Measurements from ENCODE around the gene VPS13D. TPM values are rescaled to one million over a fixed set of nuclear protein-coding genes. Genes with fewer than 3 reads are reported as not detected.

VPS13D gene
- polyA plus RNA-seq, 3 donors = 3.6 to 20.2 (median 5.1) TPM

DNA sequence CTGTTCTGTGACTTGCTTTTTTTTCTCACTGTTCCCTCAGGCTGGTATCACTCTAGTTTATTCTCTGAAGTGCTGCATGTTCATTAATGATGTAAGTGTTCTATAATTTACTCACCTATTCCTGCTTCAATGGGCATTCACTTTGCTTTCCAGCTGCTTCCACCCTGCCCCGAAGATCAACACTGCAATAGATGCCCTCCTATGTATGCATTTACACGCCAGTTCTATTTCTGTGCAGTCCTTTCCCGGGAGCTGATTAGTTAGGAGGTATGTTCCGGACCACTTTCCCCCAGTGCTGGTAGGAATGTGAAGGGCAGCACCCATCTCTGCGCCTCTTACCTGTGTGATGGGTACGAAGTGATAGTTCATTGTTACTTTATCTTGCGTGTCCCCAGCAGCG is 284.8 kb downstream of the VPS13D start:
- no peaks in the 10 kb centered on the region for H4K20me1 ChIP-seq (ENCODE audit: insufficient read depth, low read length)
- no peaks in the 10 kb centered on the region for H3K9me3 ChIP-seq (replicated peaks in 1 of 2; ENCODE audit: control insufficient read depth in 1 of 2, insufficient read depth in 1 of 2, low read length in 2 of 2)
- no peak overlapping the region for H3K4me3 Mint-ChIP-seq
- no peak overlapping the region for H3K4me2 ChIP-seq (replicated peaks; ENCODE audit: extremely low read depth, low read length, poor library complexity, severe bottlenecking)
- no peak overlapping the region for H3K4me3 ChIP-seq (replicated peaks in 1 of 3; ENCODE audit: low read depth in 2 of 3, low read length in 3 of 3)
- H3K9ac ChIP-seq (ENCODE audit: insufficient read depth, low read length, poor library complexity, severe bottlenecking) = no peak overlapping the region
- intact Hi-C loops (cut with micrococcal nuclease) = no loop called here
- peaks cover 13 to 15% of the 10 kb centered on the region in 2 donors for H3K4me1 ChIP-seq (ENCODE audit: control insufficient read depth in 1 of 2, insufficient read depth in 2 of 2, low read length in 2 of 2)
- peaks cover 13 to 21% of the 10 kb centered on the region in 2 donors for H3K36me3 Mint-ChIP-seq
- H3K4me1 Mint-ChIP-seq = peaks cover 17% of the 10 kb centered on the region
- no peaks in the 10 kb centered on the region for H3K27me3 ChIP-seq (ENCODE audit: control insufficient read depth in 2 of 2, insufficient read depth in 2 of 2, low read length in 2 of 2)
- H3K27ac ChIP-seq (ENCODE audit: low read depth in 1 of 2, low read length in 2 of 2) = no peak overlapping the region
- H3K36me3 ChIP-seq (replicated peaks in 1 of 2; ENCODE audit: control insufficient read depth in 1 of 2, insufficient read depth in 2 of 2, low read length in 2 of 2) = peaks cover 0 to 9% of the 10 kb centered on the region in 2 donors
- no peaks in the 10 kb centered on the region for H3K27me3 Mint-ChIP-seq (ENCODE audit: low read depth in 3 of 3)
- DNase-seq = no peak
- 97% methylated on average over 5 of the region's 8 CpGs for WGBS (ENCODE audit: insufficient coverage)
- TF ChIP-seq, protein P1, sequence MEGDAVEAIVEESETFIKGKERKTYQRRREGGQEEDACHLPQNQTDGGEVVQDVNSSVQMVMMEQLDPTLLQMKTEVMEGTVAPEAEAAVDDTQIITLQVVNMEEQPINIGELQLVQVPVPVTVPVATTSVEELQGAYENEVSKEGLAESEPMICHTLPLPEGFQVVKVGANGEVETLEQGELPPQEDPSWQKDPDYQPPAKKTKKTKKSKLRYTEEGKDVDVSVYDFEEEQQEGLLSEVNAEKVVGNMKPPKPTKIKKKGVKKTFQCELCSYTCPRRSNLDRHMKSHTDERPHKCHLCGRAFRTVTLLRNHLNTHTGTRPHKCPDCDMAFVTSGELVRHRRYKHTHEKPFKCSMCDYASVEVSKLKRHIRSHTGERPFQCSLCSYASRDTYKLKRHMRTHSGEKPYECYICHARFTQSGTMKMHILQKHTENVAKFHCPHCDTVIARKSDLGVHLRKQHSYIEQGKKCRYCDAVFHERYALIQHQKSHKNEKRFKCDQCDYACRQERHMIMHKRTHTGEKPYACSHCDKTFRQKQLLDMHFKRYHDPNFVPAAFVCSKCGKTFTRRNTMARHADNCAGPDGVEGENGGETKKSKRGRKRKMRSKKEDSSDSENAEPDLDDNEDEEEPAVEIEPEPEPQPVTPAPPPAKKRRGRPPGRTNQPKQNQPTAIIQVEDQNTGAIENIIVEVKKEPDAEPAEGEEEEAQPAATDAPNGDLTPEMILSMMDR (IDR thresholded peaks at IDR 0.05) = no peak
- peaks cover 0 to 2% (median 0%) of the 10 kb centered on the region in 7 donors for H3K9me3 Mint-ChIP-seq
- no peak overlapping the region for H3K27ac Mint-ChIP-seq
- H2AFZ ChIP-seq (ENCODE audit: insufficient read depth, low read depth, low read length, poor library complexity, severe bottlenecking) = no peak overlapping the region
- no peaks in the 10 kb centered on the region for H3K79me2 ChIP-seq (ENCODE audit: insufficient read depth, low read length)

DNA sequence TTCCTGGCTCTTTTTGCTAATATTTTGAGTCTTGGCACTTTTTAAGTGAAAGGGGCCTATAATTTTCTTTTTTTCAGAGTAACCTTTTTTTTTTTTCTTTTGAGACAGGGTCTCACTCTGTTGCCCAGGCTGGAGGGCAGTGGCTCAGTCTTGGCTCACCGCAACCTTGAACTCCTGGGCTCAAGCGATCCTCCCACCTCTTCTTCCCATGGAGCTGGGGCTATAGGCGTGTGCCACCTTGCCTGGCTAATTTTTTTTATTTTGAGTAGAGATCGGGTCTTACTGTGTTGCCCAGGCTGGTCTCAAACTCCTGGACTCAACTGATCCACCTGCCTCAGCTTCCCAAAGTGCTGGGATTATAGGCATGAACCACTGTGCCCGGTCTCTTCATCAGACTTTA is 285.4 kb downstream of the VPS13D start:
- Histone ChIP-seq H3K79me2 (ENCODE audit: insufficient read depth, low read length) (no peaks in the 10 kb centered on the region), H2AFZ (ENCODE audit: insufficient read depth, low read depth, low read length, poor library complexity, severe bottlenecking) (no peak overlapping the region), H3K4me2 (replicated peaks; ENCODE audit: extremely low read depth, low read length, poor library complexity, severe bottlenecking) (no peak overlapping the region), H3K27me3 (ENCODE audit: control insufficient read depth in 2 of 2, insufficient read depth in 2 of 2, low read length in 2 of 2) (no peaks in the 10 kb centered on the region), H3K9me3 (replicated peaks in 1 of 2; ENCODE audit: control insufficient read depth in 1 of 2, insufficient read depth in 1 of 2, low read length in 2 of 2) (no peaks in the 10 kb centered on the region), H3K36me3 (replicated peaks in 1 of 2; ENCODE audit: control insufficient read depth in 1 of 2, insufficient read depth in 2 of 2, low read length in 2 of 2) (peaks cover 0 to 9% of the 10 kb centered on the region in 2 donors), H3K27ac (ENCODE audit: low read depth in 1 of 2, low read length in 2 of 2) (no peak overlapping the region), H4K20me1 (ENCODE audit: insufficient read depth, low read length) (no peaks in the 10 kb centered on the region), H3K4me1 (ENCODE audit: control insufficient read depth in 1 of 2, insufficient read depth in 2 of 2, low read length in 2 of 2) (peaks cover 8 to 9% of the 10 kb centered on the region in 2 donors), H3K4me3 (replicated peaks in 1 of 3; ENCODE audit: low read depth in 2 of 3, low read length in 3 of 3) (no peak overlapping the region), H3K9ac (ENCODE audit: insufficient read depth, low read length, poor library complexity, severe bottlenecking) (no peak overlapping the region)
- peaks cover 11% of the 10 kb centered on the region for H3K4me1 Mint-ChIP-seq
- no CpG with 5 or more reads among the region's 5 CpGs for WGBS (ENCODE audit: insufficient coverage)
- peaks cover 0 to 2% (median 0%) of the 10 kb centered on the region in 7 donors for H3K9me3 Mint-ChIP-seq
- DNase-seq = no peak
- H3K36me3 Mint-ChIP-seq = peaks cover 13 to 17% of the 10 kb centered on the region in 2 donors
- intact Hi-C loops (cut with micrococcal nuclease) = no loop called here
- H3K27ac Mint-ChIP-seq = no peak overlapping the region
- H3K27me3 Mint-ChIP-seq (ENCODE audit: low read depth in 3 of 3) = no peaks in the 10 kb centered on the region
- TF ChIP-seq, protein P1 (IDR thresholded peaks at IDR 0.05) = no peak
- no peak overlapping the region for H3K4me3 Mint-ChIP-seq

All from CD14-positive monocyte (primary cell).